HT-29 (cell line): ENCODE measurements around the gene ENPP6. TPM values are rescaled to one million over a fixed set of nuclear protein-coding genes. Genes with fewer than 3 reads are reported as not detected.

Source experiments
- DNase-seq: peaks from one replicate; pipeline ENCODE4 v3.0.0-alpha.2; 2015; ENCODE audit warnings: low spot score
- total RNA-seq: library from RNA; depleted of rRNA; stranded (reverse); fragments of >200 nt; shearing (Covaris generic); gene quantifications from 2 replicates; pipeline ENCODE4 v1.2.3, GENCODE V29; 2014; rRNA removed

Gene ENPP6
- total RNA-seq: not detected in 2 replicates

GRCh38 chr4:184217634-184218033, at the start of gene ENPP6:
ENPP6 (minus strand) TSS chr4:184217873; CDS start chr4:184217819, 54 bp downstream.
- no peak for DNase-seq

GRCh38 chr4:184267206-184267608, 49.5 kb upstream of the ENPP6 start:
- no peak for DNase-seq

DNA sequence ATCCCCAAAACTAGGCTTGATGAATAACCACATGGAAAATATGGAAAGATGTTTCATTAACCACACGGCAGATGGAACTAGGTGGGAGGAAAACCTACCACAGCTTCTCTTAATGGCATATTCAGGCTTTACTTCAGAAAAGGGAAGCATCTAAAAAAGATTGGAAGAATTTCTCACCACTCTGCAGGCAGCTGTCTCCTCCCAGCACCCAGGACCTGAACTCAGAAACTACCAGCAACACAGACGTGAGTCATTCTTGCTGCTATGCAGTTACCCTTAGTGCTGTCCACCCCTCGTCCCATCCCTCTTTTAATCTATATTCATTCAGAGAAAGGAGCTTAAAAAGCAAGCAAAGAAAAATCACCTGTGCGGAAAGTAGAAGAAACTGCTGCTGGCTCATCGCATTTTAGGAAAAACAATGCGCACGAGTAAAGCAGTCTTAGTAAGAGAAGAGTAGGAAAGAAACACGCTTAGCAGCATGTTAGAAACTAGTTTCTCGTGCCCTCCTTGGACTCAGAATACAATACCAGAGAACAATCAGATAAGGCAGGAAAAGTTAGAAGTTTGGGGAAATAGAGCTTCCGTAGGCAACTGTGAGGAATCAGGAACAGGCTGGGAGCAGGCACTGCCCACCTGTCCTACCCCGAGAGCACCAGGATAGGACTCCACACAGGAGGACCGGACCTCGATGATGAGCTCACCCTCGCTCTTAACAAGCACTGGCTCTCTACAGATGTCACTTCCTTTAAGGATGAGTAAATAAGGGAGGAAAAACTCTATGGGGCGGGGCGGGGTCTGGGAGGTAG, 48.1 kb upstream of the ENPP6 start:
- no peak for DNase-seq

GRCh38 chr4:184263910-184264732, 46.4 kb upstream of the ENPP6 start:
- DNase-seq: peak; percentile 92

- DNase-seq: no peak
These were observed 45.8 kb upstream of the ENPP6 start for GRCh38 chr4:184263461-184263860.

GRCh38 chr4:184262901-184263300, 45.2 kb upstream of the ENPP6 start:
- no peak for DNase-seq

- DNase-seq: no peak
These were observed 43.6 kb upstream of the ENPP6 start for GRCh38 chr4:184261246-184261645.

DNA sequence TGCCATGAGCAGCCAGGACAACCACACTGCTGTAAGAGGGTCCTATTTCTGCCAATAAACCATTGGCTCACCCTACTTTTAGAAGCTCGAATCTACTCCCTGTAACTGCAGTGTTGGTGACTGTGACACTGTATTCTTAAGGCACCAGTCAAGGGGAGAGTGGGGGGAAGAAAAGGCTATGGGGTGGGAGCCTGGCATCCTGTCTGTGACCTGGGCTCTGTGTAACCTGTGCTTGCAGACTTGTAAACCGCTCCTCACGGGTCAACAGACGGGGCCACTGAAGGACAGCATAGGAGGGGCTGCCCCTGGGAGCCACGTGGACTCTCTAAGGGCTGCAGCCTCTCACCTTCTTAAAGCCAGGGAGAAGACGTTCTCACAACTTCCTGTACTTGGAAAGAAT, 42.2 kb upstream of the ENPP6 start:
- no peak for DNase-seq

DNA sequence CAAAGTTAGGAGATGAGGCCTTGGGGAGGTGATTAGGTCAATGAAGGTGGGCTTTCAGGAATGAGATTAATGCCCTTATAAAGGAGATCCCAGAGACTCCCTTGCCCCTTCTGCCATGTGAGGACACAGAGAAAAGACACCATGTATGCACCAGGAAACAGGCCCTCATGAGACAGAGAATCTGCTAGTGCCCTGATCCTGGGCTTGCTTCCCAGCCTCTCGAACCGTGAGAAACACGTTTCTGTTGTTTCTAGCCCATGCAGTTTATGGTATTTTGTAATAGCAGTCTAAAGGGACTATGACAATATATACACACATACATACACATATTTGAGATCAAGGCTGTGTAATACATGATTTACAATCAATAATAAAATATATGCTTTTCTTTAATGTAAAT, 41.4 kb upstream of the ENPP6 start:
- no peak for DNase-seq

DNA sequence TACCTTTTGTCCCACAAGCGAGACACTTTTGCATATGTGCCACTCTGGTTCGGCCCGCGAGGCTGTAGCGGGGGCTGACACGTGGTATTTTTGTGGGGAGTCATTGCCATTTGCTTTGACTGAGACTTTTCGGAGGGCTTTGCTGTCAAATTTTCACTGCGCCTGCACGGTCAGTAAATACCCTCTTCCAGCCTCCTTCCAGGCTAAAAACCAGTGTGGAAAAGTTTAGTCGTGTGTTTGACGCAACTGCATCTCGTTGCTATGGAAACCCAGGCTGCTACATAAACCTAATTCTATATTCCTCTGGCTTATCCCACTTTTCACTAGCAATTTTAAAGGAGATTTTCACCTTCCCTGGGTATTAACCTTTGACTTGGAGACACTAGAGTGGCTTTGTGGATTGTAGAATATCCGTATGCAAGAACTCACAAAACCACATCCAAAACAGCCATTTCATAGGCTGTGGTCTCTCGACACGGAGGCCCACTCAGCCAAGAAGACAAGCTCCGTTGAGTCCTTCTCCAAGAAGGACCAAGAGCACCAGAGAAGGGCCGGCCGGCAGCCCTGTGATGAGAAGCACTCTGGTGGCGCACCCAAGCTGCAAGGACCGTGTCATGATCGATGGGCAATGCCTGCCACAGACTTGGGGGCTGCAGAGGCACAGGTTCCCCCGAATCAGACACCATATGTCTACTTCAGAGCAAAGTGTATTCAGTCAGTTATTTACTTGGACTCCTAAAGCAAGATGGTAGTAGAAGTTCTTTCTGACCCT, 38.4 kb upstream of the ENPP6 start:
- no peak for DNase-seq

DNA sequence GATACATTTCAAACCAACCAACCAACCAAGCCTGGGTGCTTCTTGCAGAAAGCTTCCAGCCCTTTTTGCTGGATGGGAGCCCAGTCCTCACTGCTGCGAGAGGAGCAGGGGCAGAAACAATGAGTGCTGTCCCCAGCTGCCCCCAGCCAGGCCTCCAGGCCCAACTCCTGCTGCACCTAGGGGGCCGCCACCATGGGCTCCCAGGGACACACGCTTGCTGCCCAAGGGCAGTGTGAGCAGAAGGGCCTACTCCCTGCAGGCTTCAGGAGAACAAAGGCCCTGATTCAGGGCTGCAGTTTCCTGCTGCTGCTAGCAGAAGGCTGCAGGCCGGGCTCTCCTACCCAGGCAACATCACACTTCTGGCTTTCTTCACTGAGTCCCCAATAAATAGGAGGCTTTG, 37.7 kb upstream of the ENPP6 start:
- DNase-seq: no peak

DNA sequence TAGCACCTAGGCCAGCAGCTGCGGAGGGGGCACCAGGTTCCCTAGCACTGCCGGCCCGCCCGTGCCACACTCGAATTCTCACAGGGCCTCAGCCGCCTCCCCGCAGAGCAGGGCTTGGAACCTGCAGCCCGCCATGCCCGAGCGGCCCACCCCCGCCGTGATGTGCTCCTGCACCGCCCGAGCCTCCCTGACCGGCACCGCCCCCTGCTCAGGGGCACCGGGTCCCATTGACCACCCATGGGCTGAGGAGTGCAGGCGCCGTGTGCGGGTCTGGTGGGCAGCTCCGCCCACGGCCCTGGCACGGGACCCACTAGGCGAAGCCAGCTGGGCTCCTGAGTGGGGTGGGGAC, 35.4 kb upstream of the ENPP6 start:
- DNase-seq: no peak

GRCh38 chr4:184252136-184253071, 34.7 kb upstream of the ENPP6 start:
- DNase-seq: no peak

GRCh38 chr4:184251670-184251980, 34.0 kb upstream of the ENPP6 start:
- DNase-seq: no peak

- DNase-seq: peak; percentile 51
These were observed 33.4 kb upstream of the ENPP6 start for GRCh38 chr4:184250795-184251669.

- no peak for DNase-seq
These were observed 30.5 kb upstream of the ENPP6 start for GRCh38 chr4:184248216-184248615.

DNA sequence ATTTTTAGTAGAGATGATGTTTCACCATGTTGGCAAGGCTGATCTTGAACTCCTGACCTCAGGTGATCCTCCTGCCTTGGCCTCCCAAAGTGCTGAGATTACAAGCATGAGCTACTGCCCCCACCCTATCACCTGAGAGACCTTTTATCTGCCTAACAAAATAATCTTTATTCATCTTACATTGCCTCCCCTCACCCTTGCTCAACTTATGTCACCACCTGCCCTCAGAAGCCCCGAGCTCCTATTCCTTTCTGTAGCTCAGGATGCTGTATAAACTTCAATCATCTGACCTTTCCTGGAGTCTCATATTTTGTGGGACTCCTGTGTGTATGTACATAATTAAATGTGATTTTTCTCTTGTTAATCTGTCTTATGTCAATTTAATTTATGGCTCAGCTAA, 29.7 kb upstream of the ENPP6 start:
- DNase-seq: no peak

- no peak for DNase-seq
These were observed 28.8 kb upstream of the ENPP6 start for GRCh38 chr4:184246426-184246825.

DNA sequence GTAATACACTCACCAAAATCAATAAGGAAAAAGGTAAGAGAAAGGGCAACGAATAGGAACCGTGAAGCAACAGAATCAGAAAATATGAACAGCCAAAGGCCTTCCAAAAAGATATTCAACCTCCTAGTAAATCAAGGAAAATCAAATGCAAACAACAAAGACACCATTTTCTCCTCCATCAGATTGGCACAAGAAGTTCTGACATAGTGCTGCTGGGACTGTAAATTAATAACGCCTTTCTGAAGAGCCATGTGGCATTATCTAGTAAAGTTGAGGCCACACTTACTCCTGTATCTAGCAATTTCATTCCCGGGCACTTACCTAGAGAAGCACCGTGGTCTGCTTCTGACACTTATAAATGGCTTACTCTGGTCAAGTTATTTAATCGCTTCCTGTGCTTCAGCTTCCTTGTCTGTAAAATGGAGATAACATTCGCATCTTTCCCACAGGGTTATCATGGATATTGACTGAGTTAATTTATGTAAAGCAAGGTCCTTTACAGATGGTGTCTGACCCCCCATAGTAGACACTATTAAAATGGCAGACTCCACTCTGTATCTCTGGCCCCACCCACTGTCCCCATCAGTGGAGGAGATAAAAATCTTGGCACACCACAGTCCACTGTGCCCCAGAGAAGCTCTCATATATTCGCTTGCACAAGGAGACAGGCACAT, 20.5 kb upstream of the ENPP6 start:
- DNase-seq: no peak

- no peak for DNase-seq
These were observed 19.9 kb upstream of the ENPP6 start for GRCh38 chr4:184237612-184238011.
